ENCODE results near the gene PSEN1. TPM values are rescaled to one million over a fixed set of nuclear protein-coding genes. Genes with fewer than 3 reads are reported as not detected.

Gene PSEN1
- total RNA-seq, 1 donor from 2014 or later: 23.5 TPM

DNA sequence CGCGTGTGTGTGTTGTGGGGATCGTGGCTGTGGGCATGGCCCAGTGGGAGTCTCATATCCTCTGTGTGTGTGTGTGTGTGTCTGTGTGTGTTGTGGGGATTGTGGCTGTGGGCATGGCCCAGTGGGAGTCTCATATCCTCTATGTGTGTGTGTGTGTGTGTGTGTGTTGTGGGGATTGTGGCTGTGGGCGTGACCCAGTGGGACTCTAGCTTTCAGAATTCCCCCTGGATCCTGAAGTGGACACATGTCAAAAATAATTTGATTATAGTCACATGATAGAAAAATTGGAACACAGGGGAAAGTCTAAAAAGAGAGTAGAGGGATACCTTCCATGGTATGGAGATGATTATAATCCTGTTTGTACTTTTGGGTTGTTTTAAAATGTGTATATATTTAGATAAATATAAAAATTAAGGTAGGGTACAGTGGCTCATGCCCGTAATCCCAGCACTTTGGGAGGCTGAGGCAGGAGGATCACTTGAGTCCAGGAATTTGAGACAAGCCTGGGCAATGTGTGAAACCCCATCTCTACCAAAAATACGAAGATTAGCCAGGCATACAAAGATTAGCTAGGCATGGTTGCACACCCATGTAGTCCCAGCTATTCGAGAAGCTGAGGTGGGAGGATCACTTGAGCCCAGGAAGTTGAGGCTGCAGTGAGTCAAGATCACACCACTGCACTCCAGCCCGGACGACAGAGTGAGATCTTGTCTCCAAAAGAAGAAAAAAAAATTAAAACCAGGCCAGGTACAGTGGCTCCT, 112.0 kb downstream of the PSEN1 start:
- intact Hi-C loops (cut with DNase I): no loop called here
- ATAC-seq (no peak), DNase-seq (ENCODE audit: missing footprints) (no peak)

DNA sequence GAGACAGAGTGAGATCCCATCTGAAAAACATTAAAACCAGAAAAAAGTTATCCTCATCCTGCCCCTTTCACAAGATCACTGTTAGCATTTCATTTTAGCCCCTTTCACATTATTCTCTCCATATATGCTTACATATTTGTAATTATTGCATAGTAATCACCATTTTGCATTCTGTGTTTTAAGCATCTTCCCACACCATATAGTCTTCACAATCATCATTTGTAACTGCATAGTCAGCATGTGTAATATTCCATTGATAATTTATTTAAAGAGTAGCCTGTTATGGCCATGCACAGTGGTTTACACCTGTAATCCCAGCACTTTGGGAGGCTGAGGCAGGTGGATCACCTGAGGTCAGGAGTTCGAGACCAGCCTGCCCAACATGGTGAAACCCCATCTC, 112.8 kb downstream of the PSEN1 start:
- ATAC-seq (no peak), DNase-seq (ENCODE audit: missing footprints) (no peak)
- intact Hi-C loops (cut with DNase I): no loop called here

DNA sequence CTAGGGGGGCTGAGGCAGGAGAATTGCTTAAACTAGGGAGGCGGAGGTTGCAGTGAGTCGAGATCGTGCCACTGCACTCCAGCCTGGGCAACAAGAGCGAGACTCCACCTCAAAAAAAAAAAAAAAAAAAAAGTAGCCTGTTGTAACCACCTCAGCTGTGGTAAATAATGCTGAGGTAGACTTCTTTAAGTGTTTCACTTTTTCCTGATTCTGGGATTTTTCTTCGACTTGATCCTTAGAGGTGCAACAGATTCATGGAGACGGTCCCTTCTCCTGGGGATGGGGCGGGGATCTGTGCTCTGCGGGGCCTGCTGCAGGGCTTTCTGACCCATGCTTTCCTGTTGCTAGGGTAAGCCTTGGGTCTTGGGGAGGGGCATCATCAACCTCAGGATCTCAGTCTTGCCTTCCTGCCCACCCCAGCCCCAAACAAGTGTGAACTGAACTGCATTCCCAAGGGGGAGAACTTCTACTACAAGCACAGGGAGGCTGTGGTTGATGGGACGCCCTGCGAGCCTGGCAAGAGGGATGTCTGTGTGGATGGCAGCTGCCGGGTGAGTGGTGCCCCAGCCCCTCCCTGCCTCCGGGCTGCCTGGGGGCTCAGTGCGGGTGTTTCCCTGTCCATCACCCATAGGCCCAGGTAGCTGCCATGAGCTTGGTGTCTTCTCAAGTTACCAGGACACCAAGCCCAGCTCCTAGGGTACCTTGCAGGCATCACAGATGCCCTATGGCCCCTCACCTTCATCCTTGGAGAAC, 113.4 kb downstream of the PSEN1 start:
- intact Hi-C loops (cut with DNase I): no loop called here
- no peak for ATAC-seq
- DNase-seq (ENCODE audit: missing footprints): no peak

DNA sequence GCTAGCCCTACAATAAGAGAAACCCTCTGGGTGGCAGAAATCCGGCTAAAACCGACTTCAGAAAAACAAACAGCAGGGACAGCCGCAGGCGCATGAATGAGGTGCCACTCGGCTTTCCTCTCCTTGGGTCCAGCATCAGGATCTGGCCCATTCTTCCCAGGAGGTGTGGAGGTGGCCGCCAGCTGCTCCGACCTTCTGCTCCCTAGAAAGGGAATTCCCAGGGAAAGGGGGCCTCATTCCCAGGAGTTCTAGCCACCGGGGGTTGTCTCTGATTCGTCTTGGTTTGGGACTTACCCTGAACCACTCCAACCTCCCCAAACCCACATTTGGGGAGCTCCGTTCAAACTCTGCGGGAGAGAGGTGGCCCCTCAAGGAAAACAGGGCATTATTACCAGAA, 114.0 kb downstream of the PSEN1 start:
- intact Hi-C loops (cut with DNase I): no loop called here
- ATAC-seq (no peak), DNase-seq (ENCODE audit: missing footprints) (no peak)

DNA sequence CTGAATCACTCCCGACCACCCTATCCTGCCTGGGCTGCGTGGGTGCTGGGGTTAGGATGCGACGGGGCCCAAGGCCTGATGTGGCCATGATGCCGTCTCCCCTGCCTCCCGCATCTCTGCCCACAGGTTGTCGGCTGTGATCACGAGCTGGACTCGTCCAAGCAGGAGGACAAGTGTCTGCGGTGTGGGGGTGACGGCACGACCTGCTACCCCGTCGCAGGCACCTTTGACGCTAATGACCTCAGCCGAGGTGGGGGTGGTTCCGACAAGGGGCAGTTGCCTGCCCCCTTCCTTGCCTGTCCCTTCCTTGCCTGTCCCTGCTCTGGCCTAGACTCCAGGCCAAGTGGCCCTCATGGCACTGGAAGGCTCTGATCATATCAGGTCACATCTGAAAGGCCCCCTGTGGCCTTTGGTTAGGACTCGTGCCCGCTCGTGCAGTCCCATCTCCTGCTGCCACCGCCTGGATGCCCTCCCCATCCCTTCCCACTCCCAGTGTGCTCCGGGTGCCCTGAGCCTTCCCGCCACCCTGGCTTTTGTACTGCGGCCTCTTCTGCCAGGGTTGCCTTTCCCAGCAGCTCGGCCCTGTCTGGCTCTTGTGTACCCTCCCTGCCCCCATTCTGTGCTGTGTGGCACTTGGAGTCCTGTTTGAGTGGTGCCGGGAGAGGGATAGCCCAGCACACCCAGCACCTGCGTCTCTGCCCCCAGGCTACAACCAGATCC, 114.6 kb downstream of the PSEN1 start:
- ATAC-seq (no peak), DNase-seq (ENCODE audit: missing footprints) (no peak)
- intact Hi-C loops (cut with DNase I): no loop called here

DNA sequence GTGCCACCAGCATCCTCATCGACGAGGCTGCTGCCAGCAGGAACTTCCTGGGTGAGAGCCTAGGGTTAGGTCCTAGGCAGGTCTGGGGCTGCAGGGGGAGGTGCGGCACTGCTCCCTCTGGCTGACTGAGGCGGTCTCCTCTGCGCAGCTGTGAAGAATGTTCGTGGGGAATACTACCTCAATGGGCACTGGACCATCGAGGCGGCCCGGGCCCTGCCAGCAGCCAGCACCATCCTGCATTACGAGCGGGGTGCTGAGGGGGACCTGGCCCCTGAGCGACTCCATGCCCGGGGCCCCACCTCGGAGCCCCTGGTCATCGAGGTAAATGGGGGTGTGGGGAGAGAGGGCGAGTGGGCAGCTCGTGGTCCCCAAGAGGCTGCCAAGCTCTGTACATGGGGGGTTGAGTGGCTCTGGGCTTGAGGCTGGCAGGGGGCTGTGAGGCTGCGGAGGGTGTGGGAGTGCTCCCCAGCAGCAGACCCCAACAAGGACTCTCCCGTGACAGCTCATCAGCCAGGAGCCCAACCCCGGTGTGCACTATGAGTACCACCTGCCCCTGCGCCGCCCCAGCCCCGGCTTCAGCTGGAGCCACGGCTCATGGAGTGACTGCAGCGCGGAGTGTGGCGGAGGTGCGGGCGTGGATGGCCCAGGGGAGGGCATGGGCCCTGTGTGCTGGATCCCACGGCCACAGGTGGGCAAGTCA, 115.4 kb downstream of the PSEN1 start:
- no peak for DNase-seq (ENCODE audit: missing footprints)
- no peak for ATAC-seq
- intact Hi-C loops (cut with DNase I): no loop called here

DNA sequence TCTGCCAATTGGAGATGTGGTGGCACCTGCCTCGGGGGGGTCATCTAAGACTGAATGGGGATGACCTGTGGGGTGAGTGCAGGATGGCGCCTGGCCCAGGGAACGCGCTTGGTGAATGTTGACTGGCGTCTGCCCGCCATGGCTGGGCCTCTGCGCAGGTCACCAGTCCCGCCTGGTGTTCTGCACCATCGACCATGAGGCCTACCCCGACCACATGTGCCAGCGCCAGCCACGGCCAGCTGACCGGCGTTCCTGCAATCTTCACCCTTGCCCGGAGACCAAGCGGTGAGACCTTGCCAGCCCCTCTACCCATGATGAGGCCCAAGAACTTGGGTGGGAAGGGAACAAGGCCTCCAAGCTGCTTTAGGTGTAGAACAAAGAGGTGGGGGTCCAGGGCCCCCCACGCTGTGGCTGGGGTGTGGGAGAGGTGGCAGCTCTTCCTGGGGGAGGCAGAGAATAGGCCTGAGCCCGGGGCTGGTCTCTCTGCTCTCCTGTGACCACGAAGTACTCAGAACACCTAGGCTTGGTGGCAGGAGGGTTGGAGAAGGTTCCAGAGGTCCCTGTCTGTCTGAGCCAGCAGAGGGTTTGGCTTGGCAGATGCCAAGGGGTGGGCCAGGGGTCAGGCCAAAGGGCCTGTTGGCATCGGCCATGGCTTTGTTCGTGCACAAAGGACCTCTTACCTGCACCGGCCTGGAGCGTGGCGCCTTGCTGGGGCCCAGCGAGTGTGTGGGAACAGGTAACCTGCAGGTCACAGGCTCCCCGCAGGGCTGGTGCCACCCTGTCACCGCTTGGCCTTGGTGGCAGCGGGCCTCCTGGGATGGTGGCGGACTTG, 116.4 kb downstream of the PSEN1 start:
- no peak for DNase-seq (ENCODE audit: missing footprints)
- intact Hi-C loops (cut with DNase I): no loop called here
- no peak for ATAC-seq

DNA sequence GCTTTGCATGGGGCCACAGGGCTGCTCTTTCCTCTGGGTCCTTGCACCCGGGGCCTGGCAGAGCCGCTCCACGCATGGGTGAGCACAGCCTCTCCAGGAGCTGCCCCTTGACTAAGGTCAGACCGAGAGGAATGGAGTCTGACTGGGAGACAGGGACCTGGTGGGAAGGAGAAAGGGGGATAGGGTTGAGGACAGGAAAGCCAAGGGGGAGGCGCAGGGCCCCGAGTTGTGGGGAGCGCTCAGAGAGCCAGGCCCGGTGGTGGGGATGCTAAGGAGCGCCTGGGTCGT, 117.0 kb downstream of the PSEN1 start:
- ATAC-seq: no peak
- intact Hi-C loops (cut with DNase I): no loop called here
- no peak for DNase-seq (ENCODE audit: missing footprints)

DNA sequence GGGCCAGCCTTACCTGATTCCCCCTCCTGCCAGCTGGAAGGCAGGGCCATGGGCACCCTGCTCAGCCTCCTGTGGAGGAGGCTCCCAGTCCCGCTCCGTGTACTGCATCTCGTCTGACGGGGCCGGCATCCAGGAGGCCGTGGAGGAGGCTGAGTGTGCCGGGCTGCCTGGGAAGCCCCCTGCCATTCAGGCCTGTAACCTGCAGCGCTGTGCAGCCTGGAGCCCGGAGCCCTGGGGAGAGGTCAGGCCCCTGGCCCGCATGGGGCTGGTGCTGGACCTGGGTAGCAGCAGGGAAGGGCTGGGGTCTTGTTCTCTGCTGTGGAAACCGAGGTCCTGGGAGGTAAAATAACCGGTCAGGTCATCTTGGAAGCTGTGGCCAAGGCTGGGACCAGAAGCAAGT, 117.4 kb downstream of the PSEN1 start:
- ATAC-seq (no peak), DNase-seq (ENCODE audit: missing footprints) (no peak)
- intact Hi-C loops (cut with DNase I): no loop called here

DNA sequence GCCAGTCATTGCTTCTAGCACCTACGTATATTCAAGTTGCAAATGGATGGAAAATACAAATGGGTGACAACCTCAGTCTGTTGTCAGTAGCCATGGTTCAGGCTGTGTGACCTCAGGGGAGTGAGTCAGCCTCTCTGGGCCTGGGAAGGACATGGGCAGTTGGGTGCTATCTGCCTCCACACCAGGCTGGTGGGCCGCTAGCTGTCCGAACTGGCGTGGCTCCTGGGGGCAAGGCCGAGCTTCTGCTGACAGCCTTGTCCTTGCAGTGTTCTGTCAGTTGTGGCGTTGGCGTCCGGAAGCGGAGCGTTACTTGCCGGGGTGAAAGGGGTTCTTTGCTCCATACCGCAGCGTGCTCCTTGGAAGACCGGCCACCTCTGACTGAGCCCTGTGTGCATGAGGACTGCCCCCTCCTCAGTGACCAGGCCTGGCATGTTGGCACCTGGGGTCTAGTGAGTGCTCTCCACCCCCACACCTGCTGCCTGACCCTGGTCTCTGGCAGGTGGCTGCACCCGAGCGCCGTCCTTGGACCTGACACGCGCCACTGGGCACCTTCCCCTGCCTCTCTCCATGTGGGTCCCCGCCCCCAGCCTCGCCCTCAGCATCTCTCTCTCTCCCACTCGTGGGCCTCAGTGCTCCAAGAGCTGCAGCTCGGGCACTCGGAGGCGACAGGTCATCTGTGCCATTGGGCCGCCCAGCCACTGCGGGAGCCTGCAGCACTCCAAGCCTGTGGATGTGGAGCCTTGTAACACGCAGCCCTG, 118.1 kb downstream of the PSEN1 start:
- no peak for ATAC-seq
- no peak for DNase-seq (ENCODE audit: missing footprints)
- intact Hi-C loops (cut with DNase I): no loop called here

DNA sequence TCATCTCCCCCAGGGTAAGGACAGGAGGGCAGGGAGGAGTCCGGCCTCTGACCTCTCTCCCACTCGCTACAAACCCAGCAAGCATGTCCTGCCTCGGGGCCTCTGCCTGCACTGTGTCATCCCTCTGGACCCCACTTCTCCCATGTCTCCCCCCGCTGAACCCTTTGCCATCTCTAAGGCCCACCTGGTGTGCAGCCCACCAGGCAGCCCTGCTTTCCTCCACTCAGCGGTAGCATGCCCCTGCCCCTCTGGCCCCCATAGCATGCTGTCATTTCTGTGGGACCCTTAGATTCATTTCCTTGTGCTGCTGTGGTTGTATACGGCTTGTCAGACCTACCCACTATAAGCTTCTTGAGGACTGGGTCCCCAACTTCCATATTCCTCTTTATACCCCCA, 118.7 kb downstream of the PSEN1 start:
- ATAC-seq: no peak
- intact Hi-C loops (cut with DNase I): no loop called here
- DNase-seq (ENCODE audit: missing footprints): no peak

DNA sequence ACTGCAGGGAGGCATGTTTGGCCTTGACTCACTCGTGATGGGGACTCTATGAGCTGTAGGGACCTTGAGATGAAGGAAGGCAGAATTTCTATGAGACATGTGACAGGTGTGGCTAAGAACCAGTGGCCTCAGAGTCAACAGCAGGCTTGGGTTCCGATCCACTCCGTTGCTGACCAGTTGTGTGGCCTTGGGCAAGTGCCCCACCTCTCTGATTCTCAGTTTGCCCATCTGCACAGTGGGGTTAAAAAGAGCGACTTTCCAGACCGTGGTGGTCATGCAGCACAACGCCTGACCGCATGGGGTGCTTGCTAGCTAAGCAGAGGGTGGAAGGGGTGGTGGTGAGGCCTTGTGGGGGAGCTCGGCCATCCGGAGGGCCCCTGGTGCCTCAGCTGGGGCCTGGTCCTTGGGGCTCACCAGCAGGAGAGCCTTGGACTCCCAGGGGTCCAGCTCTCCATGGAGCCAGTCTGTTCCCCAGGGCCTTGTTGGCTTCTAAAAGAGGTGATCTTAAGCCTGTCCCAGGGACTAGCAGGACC, 119.5 kb downstream of the PSEN1 start:
- ATAC-seq: no peak
- DNase-seq (ENCODE audit: missing footprints): no peak
- intact Hi-C loops (cut with DNase I): no loop called here

DNA sequence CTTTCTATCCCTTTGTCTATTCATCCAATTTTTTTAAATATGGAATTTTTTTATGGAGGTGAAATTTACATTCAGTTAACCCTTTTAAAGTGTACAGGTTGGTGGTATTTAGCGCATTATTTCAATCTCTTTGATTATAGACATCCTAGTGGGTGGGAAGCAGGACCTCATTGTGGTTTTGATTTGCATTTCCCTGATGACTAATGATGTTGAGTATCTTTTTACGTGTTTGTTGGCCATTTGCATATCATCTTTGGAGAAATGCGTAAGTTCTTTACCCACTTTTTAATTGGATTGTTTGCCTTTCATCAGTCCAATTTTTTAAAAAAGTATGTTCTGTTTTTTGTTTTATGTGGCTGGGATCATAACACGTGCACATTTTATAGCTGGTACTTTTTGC, 121.8 kb downstream of the PSEN1 start:
- no peak for DNase-seq (ENCODE audit: missing footprints)
- intact Hi-C loops (cut with DNase I): no loop called here

DNA sequence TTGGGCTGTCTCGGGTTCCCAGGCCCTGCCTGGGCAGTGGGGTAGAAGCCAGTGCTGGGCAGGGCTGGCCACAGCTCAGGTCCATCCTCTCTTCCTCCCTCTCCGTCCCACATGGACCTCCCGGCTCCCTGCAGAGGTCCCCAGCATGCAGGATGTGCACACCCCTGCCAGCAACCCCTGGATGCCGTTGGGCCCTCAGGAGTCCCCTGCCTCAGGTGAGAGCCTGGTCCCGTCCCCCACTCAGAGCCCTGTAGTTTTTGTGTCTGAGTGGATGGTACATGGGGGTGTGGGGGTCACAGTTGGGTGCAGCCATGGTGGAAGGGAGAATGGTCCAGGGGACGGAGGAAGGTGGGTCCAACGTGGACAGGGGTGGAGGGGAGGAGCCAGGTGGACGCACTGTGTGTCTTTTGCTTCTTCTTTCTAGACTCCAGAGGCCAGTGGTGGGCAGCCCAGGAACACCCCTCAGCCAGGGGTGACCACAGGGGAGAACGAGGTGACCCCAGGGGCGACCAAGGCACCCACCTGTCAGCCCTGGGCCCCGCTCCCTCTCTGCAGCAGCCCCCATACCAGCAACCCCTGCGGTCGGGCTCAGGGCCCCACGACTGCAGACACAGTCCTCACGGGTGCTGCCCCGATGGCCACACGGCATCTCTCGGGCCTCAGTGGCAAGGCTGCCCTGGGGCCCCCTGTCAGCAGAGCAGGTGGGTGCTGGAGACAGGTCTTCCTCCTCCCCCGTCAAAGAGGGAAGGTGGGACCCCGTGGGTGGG, 122.7 kb downstream of the PSEN1 start:
- intact Hi-C loops (cut with DNase I): no loop called here

More for the DNA sequence above, 121.8 kb downstream of the PSEN1 start:
- no peak for ATAC-seq

DNA sequence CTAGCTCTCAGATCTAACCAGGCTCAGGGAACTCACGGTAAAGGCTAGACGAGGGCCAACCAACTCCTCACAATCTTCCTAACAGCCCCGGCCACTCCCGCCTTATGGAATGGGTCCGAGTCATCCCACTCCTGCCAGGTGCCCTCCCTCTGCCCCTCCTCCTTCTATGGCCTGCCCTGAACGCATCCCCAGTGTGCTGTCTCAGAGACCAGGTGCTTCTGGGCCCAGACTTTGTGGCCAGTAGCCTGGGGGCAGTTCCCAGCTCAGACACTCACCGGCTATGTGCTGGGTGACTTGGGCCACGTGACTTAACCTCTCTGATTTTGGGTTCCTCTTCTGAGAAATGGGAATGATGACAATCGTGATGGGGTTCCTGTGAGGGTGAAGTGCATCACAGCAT, 123.5 kb downstream of the PSEN1 start:
- no peak for DNase-seq (ENCODE audit: missing footprints)
- intact Hi-C loops (cut with DNase I): no loop called here
- no peak for ATAC-seq

More for the DNA sequence above, 122.7 kb downstream of the PSEN1 start:
- no peak for DNase-seq (ENCODE audit: missing footprints)
- no peak for ATAC-seq

DNA sequence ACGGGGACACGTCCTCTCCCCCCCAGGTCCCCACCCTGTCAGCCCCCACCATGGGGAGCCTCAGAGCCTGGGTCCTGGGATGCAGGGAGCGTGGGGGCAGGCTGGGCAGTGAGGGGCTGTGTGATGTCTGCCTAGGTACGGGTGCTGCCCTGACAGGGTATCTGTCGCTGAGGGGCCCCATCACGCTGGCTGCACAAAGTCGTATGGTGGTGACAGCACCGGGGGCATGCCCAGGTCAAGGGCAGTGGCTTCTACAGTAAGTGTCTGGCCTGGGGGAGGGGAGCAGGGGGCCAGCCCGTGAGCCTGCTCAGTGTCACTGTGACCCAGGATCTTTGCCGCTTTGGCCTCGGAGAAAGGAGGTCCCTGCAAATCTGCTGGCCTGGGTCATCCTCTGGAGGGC, 124.3 kb downstream of the PSEN1 start:
- ATAC-seq (no peak), DNase-seq (ENCODE audit: missing footprints) (no peak)
- intact Hi-C loops (cut with DNase I): no loop called here

DNA sequence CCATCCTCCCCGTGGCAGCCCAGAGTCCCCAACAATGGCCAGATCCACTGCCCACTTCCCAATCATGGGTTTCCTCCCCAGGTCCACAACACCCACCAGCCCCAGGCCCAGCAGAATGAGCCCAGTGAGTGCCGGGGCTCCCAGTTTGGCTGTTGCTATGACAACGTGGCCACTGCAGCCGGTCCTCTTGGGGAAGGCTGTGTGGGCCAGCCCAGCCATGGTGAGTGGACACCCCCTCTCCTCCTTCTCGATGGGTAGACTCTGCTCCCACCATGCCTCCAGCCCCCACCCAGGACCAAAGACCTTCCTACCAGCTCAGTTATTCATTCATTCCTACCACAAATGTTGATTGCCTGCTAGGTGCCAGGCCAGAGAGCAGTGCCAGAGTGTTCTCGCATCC, 124.8 kb downstream of the PSEN1 start:
- intact Hi-C loops (cut with DNase I): no loop called here
- no peak for DNase-seq (ENCODE audit: missing footprints)
- no peak for ATAC-seq
